Left forelimb (tissue), 1 donor: ENCODE data around the gene TCF20.
A peak's percentile ranks its signal among the peaks of the same experiment; 100 is the strongest.

Source experiments
- DNase-seq: peaks from one replicate; pipeline ENCODE4 v3.0.0-alpha.2; 2018; ENCODE audit warnings: low spot score

The TCF20 gene

GRCh38 chr22:42300259-42301076 is 30.0 kb upstream of the TCF20 start:
- DNase-seq: no peak

- no peak for DNase-seq
Measured at GRCh38 chr22:42299586-42300258, 29.3 kb upstream of the TCF20 start.

GRCh38 chr22:42298746-42299145 is 28.3 kb upstream of the TCF20 start:
- no peak for DNase-seq

- DNase-seq: no peak
Measured at GRCh38 chr22:42297778-42298177, 27.3 kb upstream of the TCF20 start.

- no peak for DNase-seq
Measured at GRCh38 chr22:42296883-42297282, 26.4 kb upstream of the TCF20 start.

- peak; percentile 78 for DNase-seq
Measured at GRCh38 chr22:42296381-42296853, 26.0 kb upstream of the TCF20 start.

GRCh38 chr22:42294034-42294985 is 23.9 kb upstream of the TCF20 start:
- DNase-seq: no peak

- no peak for DNase-seq
Measured at GRCh38 chr22:42292732-42293520, 22.5 kb upstream of the TCF20 start.

- no peak for DNase-seq
Measured at GRCh38 chr22:42291287-42291686, 20.8 kb upstream of the TCF20 start.

- no peak for DNase-seq
Measured at GRCh38 chr22:42289671-42290541, 19.5 kb upstream of the TCF20 start.

GRCh38 chr22:42288791-42289190 is 18.3 kb upstream of the TCF20 start:
- no peak for DNase-seq

GRCh38 chr22:42287174-42287890 is 16.9 kb upstream of the TCF20 start:
- no peak for DNase-seq

- no peak for DNase-seq
Measured at GRCh38 chr22:42286205-42286604, 15.8 kb upstream of the TCF20 start.

GRCh38 chr22:42285604-42286003 is 15.2 kb upstream of the TCF20 start:
- no peak for DNase-seq

GRCh38 chr22:42284643-42285181 is 14.3 kb upstream of the TCF20 start:
- DNase-seq: no peak

GRCh38 chr22:42284202-42284591 is 13.7 kb upstream of the TCF20 start:
- DNase-seq: no peak

GRCh38 chr22:42283278-42284201 is 13.1 kb upstream of the TCF20 start:
- no peak for DNase-seq

GRCh38 chr22:42282943-42283277 is 12.5 kb upstream of the TCF20 start:
- DNase-seq: no peak
